UCSD-AML1 (cell line): ENCODE measurements around the gene ARHGEF26.

ENCODE experiments used
- DNase-seq: peaks from one replicate; lab custom pipeline; 2025; ENCODE audit not compliant: unreplicated experiment; lab: John Stamatoyannopoulos, UW

The ARHGEF26 gene

DNA sequence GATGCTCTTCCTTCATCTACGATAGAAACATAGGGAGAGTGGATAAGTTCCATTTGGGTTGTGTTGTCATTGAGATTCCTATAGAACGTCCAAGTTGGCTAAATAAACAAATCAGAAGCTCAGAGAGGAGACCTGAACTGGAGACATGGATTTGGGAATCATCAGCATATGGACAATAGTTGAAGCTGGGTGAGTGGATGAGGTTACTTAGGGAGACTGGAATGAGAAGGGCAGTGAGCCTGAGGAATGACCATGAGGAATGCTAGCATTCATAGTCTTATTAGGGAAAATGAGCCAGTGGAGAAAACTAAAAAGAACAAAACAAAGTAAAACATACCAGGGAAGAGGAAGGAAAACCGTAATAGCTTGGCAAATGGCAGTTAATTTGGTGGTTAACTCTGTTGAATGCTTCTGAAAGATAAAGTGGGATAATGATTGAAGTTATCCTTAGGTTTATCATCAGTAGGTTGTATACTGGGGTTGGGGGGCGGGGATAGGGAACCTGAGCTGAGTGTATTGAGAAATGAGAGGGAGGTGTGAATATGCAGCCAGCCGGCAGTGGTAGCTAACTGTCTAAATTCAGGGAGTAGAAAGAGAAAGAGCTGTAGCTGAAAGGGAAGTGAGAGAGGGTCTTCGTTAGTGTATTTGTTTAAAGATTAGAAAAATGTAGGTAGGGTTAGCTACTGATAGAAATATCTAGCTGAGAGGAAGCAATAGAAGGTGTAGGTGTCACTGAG lies 74.6 kb downstream of the ARHGEF26 start:
- no peak for DNase-seq

GRCh38 chr3:154197751-154198150 lies 76.6 kb downstream of the ARHGEF26 start:
- DNase-seq = no peak

DNA sequence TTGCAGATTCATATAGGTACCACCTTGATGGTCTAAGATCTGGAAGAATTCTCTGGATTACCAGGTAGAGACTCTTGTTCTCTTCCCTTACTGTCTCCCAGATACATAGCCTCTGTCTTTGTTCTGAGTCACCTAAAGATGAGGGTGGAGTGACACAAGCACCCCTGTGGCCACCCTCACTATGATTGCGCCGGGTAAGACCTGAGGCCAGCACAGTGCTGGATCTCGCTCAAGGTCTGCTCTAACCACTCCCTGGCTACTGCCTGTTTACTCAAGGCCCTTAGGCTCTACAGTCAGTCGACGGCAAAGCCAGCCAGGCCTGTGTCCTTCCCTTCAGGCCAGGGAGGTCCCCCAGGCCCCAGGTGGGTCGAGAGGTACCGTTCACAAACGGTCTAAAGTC lies 88.3 kb downstream of the ARHGEF26 start:
- no peak for DNase-seq

DNA sequence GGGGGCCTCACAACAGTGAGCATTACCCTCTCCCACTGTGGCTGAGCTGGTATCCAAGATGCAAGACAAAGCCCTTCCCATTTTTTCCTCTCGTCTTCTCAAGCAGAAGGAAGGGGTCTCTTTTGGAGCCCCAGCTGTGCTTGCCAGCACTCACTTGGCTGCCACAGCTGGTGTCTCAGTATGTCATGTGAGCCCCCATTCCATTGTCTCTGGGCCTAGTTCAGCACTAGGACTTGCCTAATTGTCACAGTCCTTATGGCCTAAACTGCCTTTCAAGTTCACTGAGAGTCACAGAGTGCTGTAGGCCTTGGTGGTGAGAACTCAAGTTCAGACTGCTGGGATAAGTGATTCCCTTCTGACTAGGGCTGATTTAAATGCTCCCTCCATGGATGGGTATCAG lies 89.8 kb downstream of the ARHGEF26 start:
- no peak for DNase-seq

GRCh38 chr3:154214306-154214705 lies 93.1 kb downstream of the ARHGEF26 start:
- no peak for DNase-seq

DNA sequence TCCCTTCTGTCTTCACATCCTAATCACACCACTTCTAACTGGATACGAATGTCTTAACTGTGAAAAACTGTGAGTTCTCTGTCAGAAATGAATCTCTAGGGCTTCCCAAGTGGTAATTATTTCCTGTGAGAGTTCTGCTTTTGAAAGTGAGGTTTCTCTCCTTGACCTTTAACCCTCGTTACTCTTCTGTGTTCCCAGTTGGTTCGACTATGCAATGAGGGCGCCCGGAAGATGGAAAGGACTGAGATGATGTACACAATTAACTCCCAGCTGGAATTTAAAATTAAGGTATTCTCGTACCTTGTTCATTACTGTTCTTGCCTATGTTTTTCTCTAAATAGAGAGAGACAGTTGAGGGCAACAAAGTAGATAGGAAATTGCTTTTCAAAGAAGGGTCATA lies 96.5 kb downstream of the ARHGEF26 start:
- DNase-seq = no peak

DNA sequence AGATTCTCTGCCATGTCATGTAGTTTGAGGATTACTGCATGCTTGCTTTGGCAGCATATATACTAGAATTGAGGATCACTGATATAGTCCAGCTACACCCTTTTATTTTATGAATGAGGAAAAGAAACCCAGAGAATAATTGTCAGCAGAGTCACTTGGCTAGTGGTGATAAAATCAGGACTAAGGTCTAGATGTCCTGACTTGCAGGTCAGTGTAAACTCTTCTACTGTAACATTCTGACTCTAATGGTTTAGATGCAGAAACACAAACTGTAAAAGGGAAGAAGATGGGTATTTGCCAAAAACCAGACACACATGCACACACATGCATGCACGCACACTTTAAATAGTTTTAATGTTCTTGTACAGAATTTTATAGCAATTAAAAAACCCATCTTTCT lies 97.5 kb downstream of the ARHGEF26 start:
- DNase-seq = no peak

- DNase-seq = no peak
These were observed 99.3 kb downstream of the ARHGEF26 start for GRCh38 chr3:154220462-154220861.

GRCh38 chr3:154223519-154223918 lies 102.3 kb downstream of the ARHGEF26 start:
- no peak for DNase-seq

- DNase-seq = no peak
These were observed 103.2 kb downstream of the ARHGEF26 start for GRCh38 chr3:154224366-154224765.

DNA sequence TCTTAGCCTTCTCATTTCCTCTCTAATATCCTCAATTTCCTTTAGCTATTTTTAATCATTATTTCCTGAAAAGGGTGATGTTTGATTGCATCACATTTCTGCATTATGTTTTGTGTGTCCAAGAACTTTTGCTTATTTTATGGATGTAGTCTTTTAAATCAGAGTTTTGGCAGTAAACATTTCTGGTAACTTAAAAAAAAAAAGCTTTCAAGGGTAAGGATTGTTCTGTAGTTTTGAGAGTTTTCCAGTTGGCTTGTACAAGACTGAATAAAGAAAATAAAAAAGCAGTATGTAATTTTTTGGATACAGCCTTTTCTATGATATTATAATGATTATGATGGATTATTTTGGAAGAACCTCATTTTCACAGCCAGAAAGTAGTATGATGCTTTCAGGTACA lies 103.7 kb downstream of the ARHGEF26 start:
- DNase-seq = no peak

GRCh38 chr3:154225536-154225935 lies 104.3 kb downstream of the ARHGEF26 start:
- DNase-seq = no peak

- DNase-seq = no peak
These were observed 106.3 kb downstream of the ARHGEF26 start for GRCh38 chr3:154227531-154227930.

GRCh38 chr3:154228561-154229216 lies 107.5 kb downstream of the ARHGEF26 start:
- DNase-seq = no peak

GRCh38 chr3:154229217-154229590 lies 108.0 kb downstream of the ARHGEF26 start:
- no peak for DNase-seq

GRCh38 chr3:154235330-154235729 lies 114.1 kb downstream of the ARHGEF26 start:
- DNase-seq = no peak

DNA sequence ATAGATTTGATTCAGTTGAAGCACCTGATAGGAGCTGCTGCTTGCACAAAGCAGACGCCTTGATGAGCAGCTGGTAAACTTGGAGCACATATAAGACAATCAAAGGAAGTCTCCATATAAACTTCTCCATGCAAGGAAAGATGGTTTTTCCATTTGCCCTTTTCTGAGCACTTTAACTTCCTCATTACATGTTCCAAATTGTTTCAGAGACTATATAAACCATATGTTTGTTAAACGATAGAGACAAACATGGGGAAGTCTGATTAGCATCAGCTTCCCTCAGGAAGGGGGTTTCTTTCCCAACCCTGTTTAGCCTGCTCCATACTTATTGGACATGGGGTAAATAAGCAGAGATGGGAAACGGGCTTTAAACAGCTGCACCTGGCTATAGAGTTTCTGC lies 115.1 kb downstream of the ARHGEF26 start:
- no peak for DNase-seq

DNA sequence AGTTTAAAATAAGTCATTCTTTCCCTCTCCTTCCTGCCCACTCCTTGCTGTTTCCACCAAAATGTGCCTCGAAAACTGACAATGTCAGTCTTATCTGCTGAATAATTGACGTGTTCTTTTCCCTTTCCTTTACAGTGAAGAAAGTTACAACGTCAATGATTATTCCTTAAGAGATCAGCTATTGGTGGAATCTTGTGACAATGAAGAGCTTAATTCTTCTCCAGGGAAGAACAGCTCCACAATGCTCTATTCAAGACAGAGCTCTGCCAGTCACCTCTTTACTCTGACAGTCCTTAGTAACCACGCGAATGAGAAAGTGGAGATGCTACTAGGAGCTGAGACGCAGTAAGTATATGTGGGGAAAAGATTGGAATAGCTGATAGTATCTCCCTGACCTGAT lies 119.0 kb downstream of the ARHGEF26 start:
- DNase-seq = no peak

GRCh38 chr3:154241496-154241895 lies 120.3 kb downstream of the ARHGEF26 start:
- no peak for DNase-seq

- no peak for DNase-seq
These were observed 121.6 kb downstream of the ARHGEF26 start for GRCh38 chr3:154242766-154243165.

- DNase-seq = no peak
These were observed 122.2 kb downstream of the ARHGEF26 start for GRCh38 chr3:154243353-154243752.

- no peak for DNase-seq
These were observed 123.5 kb downstream of the ARHGEF26 start for GRCh38 chr3:154244644-154245043.
